AG09319 (cell line): ENCODE measurements around the gene DNAAF5.

ENCODE experiments used
- DNase-seq: peaks from one replicate; pipeline ENCODE4 v3.0.0-alpha.2; 2010; ENCODE audit warnings: low read depth; ENCODE audit errors: extremely low read depth
- CTCF ChIP-seq: IDR thresholded peaks from 2 replicates; pipeline ENCODE4 v1.5.1; 2011; ENCODE audit warnings: low read depth, mild to moderate bottlenecking, inconsistent platforms, low read length, moderate library complexity

DNAAF5 gene

DNA sequence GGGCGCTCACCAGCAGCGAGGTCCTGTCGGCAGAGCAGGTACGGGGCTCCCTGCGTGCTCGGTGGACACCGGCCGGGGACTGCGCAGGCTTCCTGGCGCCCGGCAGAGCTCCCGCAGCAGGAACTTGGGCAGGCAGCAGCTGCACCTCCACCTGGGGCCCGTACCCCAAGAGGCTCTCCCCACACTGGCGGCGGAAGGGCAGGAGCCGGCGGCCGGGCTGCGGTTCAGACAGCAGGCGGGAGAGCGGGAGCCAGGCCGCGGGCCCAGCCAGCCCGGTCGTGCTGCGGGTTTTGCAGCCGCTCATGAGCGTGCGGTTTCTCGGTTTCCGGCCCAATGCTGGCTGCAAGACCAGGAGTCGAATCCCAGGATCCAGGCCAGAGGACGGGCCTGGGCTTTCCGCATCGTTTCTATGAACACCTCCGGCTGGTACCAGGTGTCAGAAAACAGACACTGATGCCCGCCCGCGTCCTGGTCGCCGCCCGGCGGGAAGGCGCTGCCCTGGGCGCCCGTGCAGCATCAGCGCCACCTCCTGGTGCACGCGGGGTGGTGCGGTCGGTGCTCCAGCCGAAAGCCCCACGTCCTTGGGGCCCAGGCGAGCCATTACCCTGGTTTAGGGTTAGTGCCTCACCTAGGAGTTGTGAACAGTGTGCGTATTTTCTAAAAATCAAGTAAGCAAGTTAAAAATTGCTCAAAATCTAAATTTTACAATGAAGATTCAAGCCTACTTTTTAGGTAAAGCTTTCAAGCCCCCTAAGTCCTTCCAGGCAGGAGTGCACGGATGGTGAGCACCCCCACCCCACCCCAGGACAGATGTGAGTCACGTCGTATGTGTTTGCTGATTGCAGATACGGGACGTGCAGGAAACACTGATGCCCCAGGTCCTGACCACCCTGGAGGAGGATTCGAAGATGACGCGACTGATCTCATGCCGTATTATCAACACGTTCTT, 47.9 kb downstream of the DNAAF5 start:
- peak; percentile 74 for TF ChIP-seq CTCF
- no peak for DNase-seq

- no peak for DNase-seq
- no peak for TF ChIP-seq CTCF
Observed at GRCh38 chr7:776381-776780, 49.9 kb downstream of the DNAAF5 start.

GRCh38 chr7:776992-777727, 50.7 kb downstream of the DNAAF5 start:
- no peak for DNase-seq

DNA sequence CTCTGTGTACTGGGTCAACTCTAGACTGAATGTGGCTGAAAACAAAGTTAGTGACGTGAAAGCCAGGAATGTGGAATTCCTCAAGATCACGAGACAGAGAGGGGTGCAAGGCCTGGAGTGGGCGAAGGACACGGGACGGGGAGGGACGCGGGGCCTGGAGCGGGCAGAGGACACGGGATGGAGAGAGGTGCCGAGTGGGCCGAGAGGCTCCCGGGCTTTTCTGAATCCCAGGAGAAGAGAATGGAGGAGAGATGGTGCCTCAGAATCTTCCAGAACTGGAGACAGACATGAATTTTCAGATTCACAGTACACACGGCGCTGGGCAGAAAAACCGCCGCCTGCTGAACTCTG, 51.2 kb downstream of the DNAAF5 start:
- no peak for DNase-seq
- no peak for TF ChIP-seq CTCF

More at GRCh38 chr7:776992-777727, 50.7 kb downstream of the DNAAF5 start:
- TF ChIP-seq CTCF: no peak

GRCh38 chr7:778271-778967, 51.9 kb downstream of the DNAAF5 start:
- no peak for TF ChIP-seq CTCF
- DNase-seq: no peak

GRCh38 chr7:778968-779451, 52.5 kb downstream of the DNAAF5 start:
- no peak for TF ChIP-seq CTCF
- DNase-seq: no peak
